GM12801 (cell line): ENCODE results near the gene CD44.

Experiments
- TF ChIP-seq, protein P1 (sequence below): IDR thresholded peaks from one replicate; pipeline ENCODE4 v1.5.1; 2011; ENCODE audit warnings: control low read depth; ENCODE audit not compliant: insufficient read length; ENCODE audit errors: extremely low read depth

The CD44 gene

DNA sequence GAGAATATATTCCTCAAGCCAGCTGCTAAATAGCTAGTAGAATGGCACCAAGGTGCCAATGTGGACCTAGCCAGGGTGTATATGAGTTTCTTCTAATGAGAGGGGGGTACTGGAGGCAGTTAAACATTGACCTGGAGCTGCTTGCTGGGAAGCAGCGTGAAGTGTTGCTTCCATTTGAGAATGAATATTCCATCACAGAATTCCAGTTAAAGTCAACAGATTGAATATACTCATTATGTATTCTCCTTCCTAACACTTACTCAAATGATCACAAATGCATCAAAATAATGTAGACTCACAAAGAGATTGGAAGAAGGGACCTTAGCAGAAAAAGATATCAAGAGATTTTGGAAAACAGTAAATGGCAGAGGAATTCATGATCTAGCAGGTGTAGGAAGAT is 102.1 kb downstream of the CD44 start:
- TF ChIP-seq, protein P1, sequence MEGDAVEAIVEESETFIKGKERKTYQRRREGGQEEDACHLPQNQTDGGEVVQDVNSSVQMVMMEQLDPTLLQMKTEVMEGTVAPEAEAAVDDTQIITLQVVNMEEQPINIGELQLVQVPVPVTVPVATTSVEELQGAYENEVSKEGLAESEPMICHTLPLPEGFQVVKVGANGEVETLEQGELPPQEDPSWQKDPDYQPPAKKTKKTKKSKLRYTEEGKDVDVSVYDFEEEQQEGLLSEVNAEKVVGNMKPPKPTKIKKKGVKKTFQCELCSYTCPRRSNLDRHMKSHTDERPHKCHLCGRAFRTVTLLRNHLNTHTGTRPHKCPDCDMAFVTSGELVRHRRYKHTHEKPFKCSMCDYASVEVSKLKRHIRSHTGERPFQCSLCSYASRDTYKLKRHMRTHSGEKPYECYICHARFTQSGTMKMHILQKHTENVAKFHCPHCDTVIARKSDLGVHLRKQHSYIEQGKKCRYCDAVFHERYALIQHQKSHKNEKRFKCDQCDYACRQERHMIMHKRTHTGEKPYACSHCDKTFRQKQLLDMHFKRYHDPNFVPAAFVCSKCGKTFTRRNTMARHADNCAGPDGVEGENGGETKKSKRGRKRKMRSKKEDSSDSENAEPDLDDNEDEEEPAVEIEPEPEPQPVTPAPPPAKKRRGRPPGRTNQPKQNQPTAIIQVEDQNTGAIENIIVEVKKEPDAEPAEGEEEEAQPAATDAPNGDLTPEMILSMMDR, result no peak

DNA sequence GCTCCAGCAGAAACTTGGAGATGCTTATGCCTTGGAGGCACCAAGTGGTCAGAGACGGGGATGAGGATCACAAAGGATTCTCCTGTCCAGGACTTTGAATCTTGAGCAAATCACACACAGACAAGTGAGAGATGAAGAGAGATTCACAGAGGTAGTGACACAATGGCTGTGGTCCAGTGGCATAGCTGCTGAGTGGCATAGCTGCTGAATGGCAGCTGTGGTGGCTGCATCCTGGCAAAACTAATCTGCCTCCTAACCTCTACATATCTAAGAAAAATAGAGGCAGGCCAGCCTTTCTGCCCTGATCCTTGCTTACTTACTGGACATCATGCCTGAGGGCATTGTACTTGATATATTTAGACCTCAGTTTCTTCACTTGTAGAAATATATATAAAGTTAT is 102.6 kb downstream of the CD44 start:
- TF ChIP-seq, protein P1, result no peak

DNA sequence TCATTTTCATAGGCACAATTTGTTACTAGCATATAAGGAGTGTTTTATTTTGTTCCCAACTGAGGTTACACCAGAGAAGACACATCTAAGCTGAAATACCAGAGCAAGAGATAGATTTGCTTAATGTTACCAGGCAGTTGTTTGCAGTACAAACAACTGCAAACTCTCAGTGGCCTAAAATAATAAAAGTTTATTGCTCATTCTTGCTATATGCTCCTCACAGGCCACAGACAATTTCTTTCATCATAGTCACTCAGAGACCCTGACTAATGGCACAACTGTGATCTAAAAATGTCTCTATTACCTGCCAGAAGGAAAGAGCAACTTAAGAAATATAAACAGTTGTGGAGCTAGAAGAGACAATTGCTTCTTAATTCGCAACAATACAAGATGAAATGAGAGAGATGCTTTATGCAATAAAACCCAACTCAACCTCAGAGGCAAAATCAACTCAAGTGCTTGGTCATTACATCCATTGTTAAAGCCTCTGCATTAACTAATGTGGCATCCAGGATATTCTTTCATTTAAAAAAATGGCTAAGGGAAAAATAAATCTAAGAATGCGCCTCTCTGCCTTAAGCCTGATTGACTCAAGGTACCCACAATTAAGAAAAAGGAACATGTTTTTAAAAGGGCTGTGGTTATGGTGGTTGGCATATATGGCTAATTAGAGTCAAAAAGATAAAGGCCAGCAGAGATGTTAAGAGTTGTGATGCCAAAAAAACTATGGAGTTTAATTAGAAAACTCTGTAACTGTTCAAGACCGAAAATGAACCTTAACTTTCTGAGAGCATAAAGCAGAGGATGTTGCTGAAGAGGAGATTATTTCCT is 103.7 kb downstream of the CD44 start:
- TF ChIP-seq, protein P1, result no peak

DNA sequence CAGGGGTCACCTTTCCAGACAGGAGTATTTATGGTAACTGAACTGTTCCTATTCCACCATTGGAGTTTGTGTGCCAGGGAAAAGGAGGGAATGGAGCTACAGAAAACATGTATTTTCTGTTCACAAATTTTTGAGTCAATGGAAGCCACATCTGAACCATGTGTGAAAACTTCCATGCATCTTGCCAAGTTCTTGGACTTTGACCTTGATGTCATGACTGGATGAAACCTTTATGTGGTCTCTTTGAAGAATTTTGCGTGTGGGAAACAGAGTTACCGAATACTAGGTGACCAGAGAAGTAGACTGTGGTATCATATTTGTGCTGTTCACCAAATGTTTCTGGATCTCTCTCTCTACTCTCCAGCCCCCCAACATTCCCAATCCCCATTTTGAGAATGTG is 104.8 kb downstream of the CD44 start:
- TF ChIP-seq, protein P1, result no peak

DNA sequence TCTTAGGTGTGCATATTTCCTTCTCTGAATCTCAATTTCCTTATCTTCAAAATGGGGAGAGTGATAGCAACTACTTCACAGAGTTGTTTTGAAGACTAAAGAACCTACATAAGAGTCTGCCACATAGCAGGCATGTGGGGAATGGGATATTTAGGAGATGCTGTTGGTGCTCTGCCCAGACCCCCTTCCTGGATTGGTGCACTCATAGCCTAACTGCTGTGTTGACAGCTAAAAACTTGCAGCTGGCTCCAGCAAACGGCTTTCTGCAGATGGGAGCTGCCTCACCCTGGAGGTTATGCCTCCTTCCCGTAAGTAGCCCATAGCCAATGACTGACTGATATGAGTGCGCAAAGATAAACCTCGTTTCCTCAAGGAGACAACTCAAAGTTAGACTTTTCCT is 106.1 kb downstream of the CD44 start:
- TF ChIP-seq, protein P1, result no peak

DNA sequence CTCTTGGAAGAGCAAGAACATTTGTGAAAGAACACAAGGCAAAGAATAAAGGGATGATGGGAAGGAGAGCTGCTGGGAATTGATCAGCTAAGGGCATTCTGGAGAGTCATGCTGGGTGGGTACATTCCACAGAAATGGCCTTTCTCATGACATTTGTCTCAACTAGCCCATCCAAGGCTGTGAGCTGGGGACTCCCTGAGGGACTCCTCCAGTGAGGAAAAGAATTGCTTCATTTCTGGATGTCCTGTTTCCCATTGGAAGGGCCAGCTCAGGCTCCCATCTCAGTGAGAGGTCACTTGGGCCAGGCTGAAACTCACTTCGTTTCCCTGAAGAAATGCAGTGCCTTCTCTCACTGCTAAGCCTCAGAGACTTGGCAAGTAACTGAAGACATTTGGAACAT is 106.8 kb downstream of the CD44 start:
- TF ChIP-seq, protein P1, result no peak

DNA sequence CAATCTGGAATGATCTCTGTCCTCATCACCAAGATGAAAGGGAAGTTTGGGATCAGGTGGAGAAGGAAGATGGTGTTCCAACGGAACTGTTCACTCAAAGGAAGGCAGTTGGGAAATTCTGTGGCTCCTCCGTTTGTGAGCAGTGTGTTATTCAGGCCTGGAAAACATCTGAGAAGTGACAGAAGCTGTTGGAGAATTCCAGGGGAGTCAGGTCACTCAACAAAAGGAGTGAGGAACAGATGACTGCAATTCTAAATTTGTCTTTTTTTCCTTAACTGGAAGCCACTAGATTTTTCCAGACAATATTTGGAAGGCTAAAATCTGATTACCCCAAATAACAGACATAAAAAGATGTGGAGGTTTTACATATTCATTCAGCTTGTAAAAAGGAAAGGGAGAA is 107.8 kb downstream of the CD44 start:
- TF ChIP-seq, protein P1, result no peak
